Fibroblast of skin of back (primary cell): ENCODE measurements around the gene NFX1.
"Not testable (repeated sequence)": the region's sequence is repeated elsewhere in the genome, so short reads cannot be mapped to it uniquely, and the experiment has no call there.

Experiments used
- DNase-seq: peaks from one replicate; pipeline ENCODE4 v3.0.0-alpha.2; 2013

The NFX1 gene

GRCh38 chr9:33366979-33367480 lies 76.7 kb downstream of the NFX1 start:
- DNase-seq: no peak

DNA sequence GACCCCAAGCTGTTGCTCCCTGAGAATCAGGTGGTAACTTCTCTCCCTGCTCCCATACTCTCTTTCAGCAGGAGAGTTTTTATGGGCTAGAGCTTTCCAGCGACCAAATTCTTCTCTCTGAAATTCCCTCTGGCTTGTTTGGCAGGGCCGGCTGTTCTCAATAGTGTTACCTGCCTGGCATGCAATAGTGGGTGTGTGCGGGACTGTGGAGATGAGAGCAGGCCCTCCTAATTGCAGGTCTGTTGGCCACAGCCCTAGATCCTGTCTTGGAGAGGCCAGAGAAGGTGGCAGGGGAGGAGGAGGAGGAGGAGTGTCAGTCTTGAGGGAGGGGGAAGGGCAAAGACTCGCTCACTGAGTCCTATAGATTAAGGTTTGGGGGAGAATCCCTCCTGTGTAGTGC lies 82.6 kb downstream of the NFX1 start:
- DNase-seq: no peak

DNA sequence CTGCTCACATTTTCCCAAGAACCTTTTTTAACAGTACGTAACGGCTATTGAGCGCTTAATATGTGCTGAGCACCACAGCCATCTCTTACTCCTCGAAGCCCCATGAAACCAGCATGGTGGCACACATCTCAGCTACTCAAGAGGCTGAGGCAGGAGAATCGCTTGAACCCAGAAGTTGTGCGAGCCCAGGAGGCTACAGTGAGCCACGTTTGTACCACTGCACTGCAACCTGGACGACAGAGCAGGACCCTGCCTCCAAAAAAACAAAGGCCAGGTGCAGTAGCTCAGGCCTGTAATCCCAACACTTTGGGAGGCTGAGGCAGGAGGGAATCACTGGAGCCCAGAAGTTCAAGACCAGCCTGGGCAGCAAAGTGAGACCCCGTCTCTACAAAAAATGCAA lies 83.9 kb downstream of the NFX1 start:
- no peak for DNase-seq

- DNase-seq: peak; percentile 73
These were observed 84.4 kb downstream of the NFX1 start for GRCh38 chr9:33374634-33375237.

DNA sequence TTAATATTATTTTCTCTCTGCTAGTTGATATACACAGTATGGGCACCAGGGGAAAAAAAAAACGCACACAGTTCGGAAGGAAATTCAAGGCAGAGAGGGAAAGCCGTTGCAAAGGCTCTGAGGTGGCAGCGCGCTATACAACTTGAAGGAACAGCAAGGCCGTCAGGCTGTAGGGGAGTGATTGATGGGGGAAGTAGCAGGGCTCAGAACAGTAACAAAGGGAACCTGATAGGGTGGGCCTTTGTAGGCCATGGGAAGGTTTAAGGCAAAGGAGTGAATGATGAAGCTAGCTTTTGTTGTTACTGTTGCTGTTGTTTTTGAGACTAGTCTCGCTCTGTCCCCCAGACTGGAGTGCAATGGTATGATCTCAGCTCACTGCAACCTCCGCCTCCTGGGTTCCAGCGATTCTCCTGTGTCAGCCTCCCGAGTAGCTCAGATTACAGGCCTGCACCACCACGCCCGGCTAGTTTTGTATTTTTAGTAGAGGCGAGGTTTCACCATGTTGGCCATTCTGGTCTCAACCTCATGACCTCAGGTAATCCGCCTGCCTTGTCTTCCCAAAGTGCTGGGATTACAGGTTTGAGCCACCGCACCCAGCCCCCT lies 85.0 kb downstream of the NFX1 start:
- DNase-seq: no peak

GRCh38 chr9:33375841-33376321 lies 85.6 kb downstream of the NFX1 start:
- no peak for DNase-seq

GRCh38 chr9:33377089-33377715 lies 86.9 kb downstream of the NFX1 start:
- DNase-seq: no peak

DNA sequence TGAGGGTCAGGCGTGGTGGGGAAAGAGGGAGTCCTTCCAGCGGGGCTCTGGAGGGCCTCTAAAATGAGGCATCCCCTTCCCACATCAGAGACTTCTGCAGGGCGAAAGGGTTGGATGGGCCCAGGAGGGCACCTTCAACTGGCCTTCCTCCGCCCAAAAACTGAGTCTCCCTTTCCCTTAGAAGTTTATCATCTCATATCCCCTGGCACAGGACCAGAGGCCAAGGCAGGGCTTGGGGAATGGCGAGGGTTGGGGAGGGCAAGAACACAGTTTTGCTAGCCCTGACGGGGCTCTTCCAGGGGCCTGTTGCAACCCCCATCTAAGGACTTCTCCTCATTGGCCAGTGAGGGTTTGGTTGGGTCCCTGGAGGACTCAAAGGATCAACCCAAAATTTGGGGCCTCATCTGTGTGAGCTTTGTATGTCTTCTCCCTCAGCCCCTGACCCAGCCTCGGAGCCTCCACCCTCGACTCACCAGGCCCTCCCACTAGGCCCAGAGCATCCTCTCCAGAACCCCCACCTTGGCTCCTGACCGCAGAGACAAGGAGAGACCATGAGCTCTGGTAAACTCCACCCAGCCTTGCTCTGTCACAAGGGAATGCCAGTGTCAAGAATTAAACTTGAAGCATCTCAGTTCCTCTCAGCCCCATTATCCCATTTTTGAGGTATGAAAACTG lies 87.9 kb downstream of the NFX1 start:
- no peak for DNase-seq

GRCh38 chr9:33379666-33380389 lies 89.5 kb downstream of the NFX1 start:
- DNase-seq: no peak

DNA sequence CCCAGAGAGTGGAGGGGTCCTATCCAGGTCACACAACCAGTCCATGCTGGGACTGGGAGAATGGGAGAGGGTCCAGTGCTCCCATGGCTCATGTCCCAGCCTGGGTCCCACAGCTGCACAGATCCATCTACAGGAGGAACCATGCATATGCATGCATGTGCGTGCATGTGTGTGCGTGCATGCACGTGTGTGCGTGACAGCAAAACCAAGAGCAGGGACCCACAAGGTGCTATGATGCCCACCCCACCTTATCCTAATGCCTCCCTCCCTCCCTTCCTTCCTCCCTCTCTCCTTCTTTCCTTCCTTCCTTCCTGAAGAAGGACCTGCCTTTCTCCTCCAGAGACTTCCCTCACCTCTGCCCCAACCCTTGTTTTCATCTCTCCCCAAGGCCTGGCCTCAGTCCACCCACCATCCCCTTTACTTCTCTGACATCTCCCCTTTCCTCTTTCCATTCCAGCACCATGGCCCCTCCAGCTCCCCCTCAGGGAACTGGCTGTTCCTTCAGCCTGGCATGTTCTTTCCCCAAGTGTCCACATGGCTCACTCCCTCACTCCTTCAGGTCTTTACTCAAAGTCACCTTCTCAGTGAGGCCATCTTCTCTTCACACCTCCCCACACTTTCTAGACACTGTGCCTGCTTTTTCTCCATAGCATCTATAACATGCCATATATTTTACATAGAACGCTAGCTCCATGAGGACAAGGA lies 90.2 kb downstream of the NFX1 start:
- no peak for DNase-seq

DNA sequence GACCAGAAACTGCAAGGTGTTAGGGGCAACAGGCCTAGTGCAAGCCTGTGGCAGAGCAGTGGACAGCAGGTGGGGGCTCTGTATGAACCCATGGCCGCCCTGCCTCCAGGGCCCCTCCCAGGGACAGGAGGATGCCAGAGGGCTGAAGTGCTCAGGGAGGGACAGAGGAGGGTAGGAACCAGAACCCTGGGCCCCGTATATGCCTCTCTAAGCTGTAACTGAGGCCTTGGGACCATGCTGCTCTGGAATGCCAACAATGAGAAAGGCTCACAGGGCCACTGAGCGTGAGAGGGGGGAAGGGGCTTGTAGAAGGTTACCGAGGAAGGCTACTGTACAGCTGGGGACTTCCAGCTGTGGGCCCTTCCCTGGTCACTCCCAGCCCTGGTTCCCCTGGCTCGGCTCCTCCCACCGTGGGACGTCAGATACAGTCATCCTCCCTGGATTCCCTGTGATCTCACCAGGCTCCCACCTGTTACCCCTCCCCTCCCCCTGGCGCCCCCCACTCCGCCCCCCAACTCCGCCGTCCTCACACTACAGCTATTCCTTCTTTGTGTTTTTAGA lies 91.0 kb downstream of the NFX1 start:
- DNase-seq: peak; percentile 25

- peak; percentile 17 for DNase-seq
These were observed 92.1 kb downstream of the NFX1 start for GRCh38 chr9:33382397-33382796.

- not testable (repeated sequence) for DNase-seq
These were observed 93.1 kb downstream of the NFX1 start for GRCh38 chr9:33383396-33383795.

DNA sequence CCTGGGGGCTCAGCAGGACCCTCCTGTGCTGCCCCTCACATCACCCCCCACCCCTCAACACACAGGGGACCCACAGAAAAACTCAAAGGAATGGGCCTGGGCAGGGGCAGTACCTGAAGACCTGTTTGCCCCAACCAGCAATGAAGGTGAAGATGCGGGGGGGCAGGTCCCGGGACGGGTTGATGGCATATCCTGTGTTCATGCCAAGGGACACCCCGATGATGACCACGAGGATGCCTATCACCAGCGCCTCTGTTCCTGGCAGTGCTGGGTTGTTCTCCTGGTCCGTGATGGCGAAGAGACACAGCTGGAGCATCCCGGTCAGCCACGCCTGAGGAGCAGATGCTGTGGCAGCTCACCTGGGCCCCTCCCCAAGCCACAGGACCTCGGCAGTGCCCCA lies 95.2 kb downstream of the NFX1 start:
- DNase-seq: not testable (repeated sequence)

DNA sequence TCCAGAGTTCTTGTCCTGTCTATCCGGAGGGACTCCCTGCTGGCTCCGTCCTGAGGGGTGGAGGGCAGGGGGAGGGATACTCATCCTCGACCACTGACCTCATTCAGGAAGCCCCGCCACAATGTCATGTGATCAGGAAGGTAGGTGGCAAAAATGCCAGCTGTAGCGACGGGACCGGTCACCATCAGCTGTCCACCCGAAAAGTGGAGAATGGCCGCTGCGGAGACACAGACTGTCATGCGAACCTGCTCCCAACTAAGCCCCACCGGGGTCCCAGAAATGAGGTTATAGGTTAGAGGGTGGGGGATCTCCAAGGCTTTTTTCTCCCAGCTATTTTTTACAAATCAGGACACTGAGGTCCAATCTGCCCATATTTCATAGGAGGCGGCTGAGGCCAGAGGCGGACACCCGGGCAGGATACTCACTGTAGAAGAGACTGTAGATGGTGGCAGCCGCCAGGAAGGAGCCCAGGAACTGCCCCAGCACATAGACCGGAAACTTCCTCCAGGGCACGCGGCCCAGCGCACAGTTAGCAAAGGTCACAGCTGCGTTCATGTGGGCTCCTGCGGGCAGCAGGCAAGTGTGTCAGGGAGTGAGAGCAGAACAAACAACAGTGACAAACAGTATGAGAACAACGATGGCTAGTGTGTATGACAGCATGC lies 95.8 kb downstream of the NFX1 start:
- not testable (repeated sequence) for DNase-seq

DNA sequence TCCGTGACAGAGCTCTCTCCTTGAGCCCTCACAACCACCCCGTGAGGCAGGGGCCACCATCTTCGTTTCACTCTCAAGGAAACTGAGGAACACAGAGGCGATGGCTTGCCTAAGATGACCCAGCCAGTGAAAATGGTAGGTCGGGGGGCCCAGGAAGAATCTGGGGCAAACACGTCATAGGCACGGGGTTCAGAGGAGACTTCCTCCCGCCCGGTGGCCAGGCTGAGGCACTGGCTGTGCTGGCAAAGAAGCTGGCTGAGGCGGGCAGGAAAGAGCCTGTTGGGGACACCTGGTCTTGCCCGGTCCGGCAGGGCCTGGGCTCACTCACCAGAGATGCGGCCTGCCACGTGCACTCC lies 96.3 kb downstream of the NFX1 start:
- DNase-seq: not testable (repeated sequence)

GRCh38 chr9:33386998-33387397 lies 96.7 kb downstream of the NFX1 start:
- DNase-seq: not testable (repeated sequence)

DNA sequence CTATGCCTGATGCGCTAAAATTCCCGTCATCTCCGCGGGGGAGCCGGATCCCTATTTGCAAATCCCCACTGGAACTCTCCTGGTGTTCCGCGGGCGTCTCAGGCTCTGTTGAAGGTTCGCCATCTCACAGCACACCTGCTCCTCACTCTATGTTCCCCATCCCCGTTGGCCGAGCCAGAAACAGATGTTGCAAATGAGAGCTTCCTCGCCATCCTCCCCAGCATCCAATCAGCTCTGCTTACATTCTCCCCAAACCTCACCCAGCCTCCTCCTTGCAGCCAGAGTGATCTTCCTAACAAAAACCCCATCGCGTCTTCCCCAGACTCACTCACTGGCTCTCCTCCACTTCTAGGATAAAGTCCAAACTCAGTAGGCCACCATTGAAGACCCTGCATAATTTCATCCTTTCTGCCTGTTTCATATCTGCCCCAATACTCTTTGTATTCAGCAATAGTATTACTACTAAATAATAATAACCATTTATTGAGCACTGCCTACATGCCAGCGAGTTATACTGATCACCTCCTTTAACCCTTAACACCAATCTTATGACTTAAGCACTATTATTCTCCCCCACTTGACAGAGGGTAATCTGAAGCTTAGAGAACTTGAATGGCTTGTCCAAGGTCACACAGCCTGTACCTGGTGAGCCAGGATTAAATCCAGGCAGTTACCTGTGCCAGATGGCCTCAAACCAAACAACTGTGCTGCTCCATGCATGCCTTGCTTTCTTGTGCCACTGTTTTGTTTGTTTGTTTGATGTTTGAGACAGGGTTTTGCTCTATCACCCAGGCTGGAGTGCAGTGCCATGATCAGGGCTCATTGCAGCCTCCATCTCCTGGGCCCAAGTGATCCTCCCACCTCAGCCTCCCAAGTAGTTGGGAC lies 98.0 kb downstream of the NFX1 start:
- DNase-seq: no peak

DNA sequence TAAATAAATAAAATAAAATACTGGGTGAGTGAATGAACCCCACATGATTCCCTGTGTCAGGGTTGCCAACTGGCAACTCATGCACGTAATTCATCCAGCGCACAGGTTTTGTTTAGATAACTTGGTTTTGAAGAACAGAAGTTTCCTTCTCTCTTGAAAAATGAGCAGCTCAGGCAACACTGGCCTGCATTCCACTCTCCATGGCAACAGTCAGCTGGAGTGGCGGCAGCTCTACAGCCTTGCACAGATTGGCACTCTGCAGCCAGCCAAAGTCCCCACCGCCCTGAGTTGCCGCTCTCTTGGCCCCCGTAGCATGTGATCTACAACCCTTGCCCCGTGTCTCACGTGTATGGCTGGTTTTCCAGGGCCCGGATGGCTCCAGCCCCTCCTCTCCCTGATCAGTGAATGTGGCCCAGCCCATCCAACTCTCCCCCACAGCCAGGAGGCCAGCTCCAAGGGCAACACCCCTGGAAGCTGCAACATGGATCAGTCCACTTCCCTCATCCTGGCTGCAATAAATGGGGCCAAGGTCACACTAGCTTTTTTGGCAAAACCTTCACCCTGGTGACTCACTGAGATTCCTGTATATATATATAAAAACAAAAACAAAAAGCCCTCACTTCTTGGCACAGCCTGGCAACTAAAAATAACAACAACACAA lies 100.9 kb downstream of the NFX1 start:
- peak; percentile 85 for DNase-seq
